HG03045 (cell line): ENCODE results near the gene CNR2.
"Not testable (repeated sequence)": the region's sequence is repeated elsewhere in the genome, so short reads cannot be mapped to it uniquely, and the experiment has no call there.

Experiments used
- ATAC-seq: cut with Tn5 transposase; IDR thresholded peaks from one replicate; pipeline ENCODE4 v1.9.1; 2021; ENCODE audit warnings: mild to moderate bottlenecking, moderate library complexity; ENCODE audit not compliant: unreplicated experiment

CNR2 gene

GRCh38 chr1:23916209-23917131 lies 3.3 kb upstream of the CNR2 start:
- peak; percentile 56 for ATAC-seq

GRCh38 chr1:23915466-23915865 lies 2.3 kb upstream of the CNR2 start:
- no peak for ATAC-seq

GRCh38 chr1:23914921-23915320 lies 1.8 kb upstream of the CNR2 start:
- ATAC-seq: no peak

- no peak for ATAC-seq
These were observed 1.2 kb downstream of the CNR2 start for GRCh38 chr1:23911921-23912320.

GRCh38 chr1:23910553-23911246 lies 2.5 kb downstream of the CNR2 start:
- no peak for ATAC-seq

- no peak for ATAC-seq
These were observed 3.0 kb downstream of the CNR2 start for GRCh38 chr1:23910144-23910543.

GRCh38 chr1:23909412-23909811 lies 3.8 kb downstream of the CNR2 start:
- no peak for ATAC-seq

GRCh38 chr1:23908453-23909341 lies 4.5 kb downstream of the CNR2 start:
- no peak for ATAC-seq

GRCh38 chr1:23906731-23907130 lies 6.4 kb downstream of the CNR2 start:
- no peak for ATAC-seq

- ATAC-seq: no peak
These were observed 7.6 kb downstream of the CNR2 start for GRCh38 chr1:23905461-23906025.

- peak; percentile 45 for ATAC-seq
These were observed 8.3 kb downstream of the CNR2 start for GRCh38 chr1:23904748-23905357.

- no peak for ATAC-seq
These were observed 9.4 kb downstream of the CNR2 start for GRCh38 chr1:23903754-23904153.

GRCh38 chr1:23902321-23903278 lies 10.6 kb downstream of the CNR2 start:
- no peak for ATAC-seq

- not testable (repeated sequence) for ATAC-seq
These were observed 13.1 kb downstream of the CNR2 start for GRCh38 chr1:23900017-23900416.

- ATAC-seq: no peak
These were observed 14.1 kb downstream of the CNR2 start for GRCh38 chr1:23899070-23899469.

- no peak for ATAC-seq
These were observed 16.1 kb downstream of the CNR2 start for GRCh38 chr1:23897083-23897482.

- no peak for ATAC-seq
These were observed 16.7 kb downstream of the CNR2 start for GRCh38 chr1:23896491-23896890.

GRCh38 chr1:23895993-23896392 lies 17.2 kb downstream of the CNR2 start:
- ATAC-seq: no peak

GRCh38 chr1:23895082-23895481 lies 18.1 kb downstream of the CNR2 start:
- no peak for ATAC-seq
